GM12892 (cell line): Measurements from ENCODE around the gene C1orf167.

Experiments used
- POLR2A ChIP-seq: IDR thresholded peaks from 2 replicates; pipeline ENCODE4 v1.6.1; 2011; ENCODE audit warnings: low read depth, low read length, control low read depth
- POLR2AphosphoS5 ChIP-seq: IDR thresholded peaks from 2 replicates; pipeline ENCODE4 v1.6.1; 2011; ENCODE audit warnings: low read depth, low read length, control low read depth
- TAF1 ChIP-seq: IDR thresholded peaks from 2 replicates; pipeline ENCODE4 v1.6.1; 2011; ENCODE audit warnings: low read depth, mild to moderate bottlenecking, control low read depth, low read length, borderline replicate concordance

- no peak for TF ChIP-seq POLR2AphosphoS5
- no peak; the same call in 1 of the 2 replicates for TF ChIP-seq POLR2A
- no peak for TF ChIP-seq TAF1
Measured at GRCh38 chr1:11719313-11720032, 42.5 kb upstream of the C1orf167 start.
